Inflammatory macrophage (primary cell): ENCODE measurements around the gene ASPG.

Source experiments
- DNase-seq, 2 donors: peaks; one replicate each; pipeline ENCODE4 v3.0.0-alpha.2; 2020 to 2022

Gene ASPG

DNA sequence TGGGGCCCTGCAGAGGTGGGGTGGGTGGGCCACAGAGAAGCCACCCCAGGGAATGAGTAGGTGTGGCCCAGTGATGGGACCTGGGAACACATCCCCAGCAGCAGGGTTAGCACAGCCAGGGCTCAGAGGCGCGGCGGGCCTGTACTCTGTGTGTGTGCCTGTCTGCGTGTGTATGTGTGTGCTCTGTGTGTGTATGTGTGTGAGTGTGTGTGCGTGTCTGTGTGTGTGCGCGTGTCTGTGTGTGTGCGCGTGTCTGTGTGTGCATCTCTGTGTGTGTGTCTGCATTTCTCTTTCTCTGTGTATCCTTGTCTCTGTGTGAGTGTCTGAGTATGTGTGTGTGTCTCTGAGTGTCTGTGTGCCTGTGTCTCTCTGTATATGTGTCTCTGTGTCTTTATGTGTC is 79.0 kb downstream of the ASPG start:
- DNase-seq, result no peak
